ENCODE data around the gene HM13.
"Not testable (repeated sequence)": the region's sequence is repeated elsewhere in the genome, so short reads cannot be mapped to it uniquely, and the experiment has no call there.

HM13 gene, protein sequence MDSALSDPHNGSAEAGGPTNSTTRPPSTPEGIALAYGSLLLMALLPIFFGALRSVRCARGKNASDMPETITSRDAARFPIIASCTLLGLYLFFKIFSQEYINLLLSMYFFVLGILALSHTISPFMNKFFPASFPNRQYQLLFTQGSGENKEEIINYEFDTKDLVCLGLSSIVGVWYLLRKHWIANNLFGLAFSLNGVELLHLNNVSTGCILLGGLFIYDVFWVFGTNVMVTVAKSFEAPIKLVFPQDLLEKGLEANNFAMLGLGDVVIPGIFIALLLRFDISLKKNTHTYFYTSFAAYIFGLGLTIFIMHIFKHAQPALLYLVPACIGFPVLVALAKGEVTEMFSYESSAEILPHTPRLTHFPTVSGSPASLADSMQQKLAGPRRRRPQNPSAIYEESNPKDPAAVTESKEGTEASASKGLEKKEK
- 75.9 to 85.7 (median 77.1) reads per million in 3 donors for total RNA-seq

DNA sequence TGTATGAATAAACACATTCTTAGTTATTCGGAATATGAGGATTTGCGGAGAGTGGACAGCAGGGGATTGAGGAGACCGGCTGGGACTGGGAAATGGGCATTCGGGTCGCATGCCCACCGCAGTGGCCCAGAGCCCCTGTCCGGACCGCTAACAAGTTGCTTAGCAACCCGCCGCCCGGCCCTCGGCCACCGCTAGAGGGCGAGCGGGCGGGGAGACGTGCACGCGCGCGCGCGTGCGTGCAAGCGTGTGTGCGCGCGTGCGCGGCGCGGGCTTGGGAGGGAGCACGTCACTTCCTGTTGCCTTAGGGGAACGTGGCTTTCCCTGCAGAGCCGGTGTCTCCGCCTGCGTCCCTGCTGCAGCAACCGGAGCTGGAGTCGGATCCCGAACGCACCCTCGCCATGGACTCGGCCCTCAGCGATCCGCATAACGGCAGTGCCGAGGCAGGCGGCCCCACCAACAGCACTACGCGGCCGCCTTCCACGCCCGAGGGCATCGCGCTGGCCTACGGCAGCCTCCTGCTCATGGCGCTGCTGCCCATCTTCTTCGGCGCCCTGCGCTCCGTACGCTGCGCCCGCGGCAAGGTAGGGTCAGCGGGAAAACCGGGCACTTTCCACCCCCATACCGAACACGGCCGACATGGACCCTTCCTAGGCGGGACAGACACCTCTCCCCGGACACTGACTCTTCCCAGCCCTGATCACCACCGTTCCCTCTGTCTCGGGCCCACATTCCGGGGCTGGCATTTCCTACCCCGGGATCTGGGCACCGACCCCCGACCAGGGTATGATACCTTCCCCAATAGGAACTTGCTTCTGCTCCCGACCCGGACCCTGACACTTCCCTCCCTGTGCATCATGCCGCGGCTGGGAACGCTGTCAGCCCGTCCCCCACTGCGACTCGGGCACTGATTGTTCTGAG is at the start of gene HM13:
Gene HM13 (plus strand): TSS at position 289 of the 918 bp plus-strand sequence. CDS start 110 bp downstream, at position 399.
- H3K36me3 ChIP-seq (ENCODE audit: control insufficient read depth, insufficient read depth, low read length) = peaks cover 3% of the 10 kb centered on the region
- peak; percentile 77 to 86 (median 80) for DNase-seq
- H3K4me3 ChIP-seq (ENCODE audit: insufficient read depth, low read depth, low read length, poor library complexity, severe bottlenecking) = peak within 1 kb of the TSS; percentile 91
- H3K27ac ChIP-seq (ENCODE audit: insufficient read depth, low read length, poor library complexity, severe bottlenecking) = peak within 1 kb of the TSS; percentile 80
- no peaks in the 10 kb centered on the region for H3K27me3 ChIP-seq (replicated peaks; ENCODE audit: control insufficient read depth, insufficient read depth, low read length, poor library complexity, severe bottlenecking)
- H3K4me1 ChIP-seq (ENCODE audit: control insufficient read depth, insufficient read depth, low read length, poor library complexity, severe bottlenecking) = peaks cover 26% of the 10 kb centered on the region
- H3K9me3 ChIP-seq (ENCODE audit: control insufficient read depth, low read length) = no peaks in the 10 kb centered on the region

DNA sequence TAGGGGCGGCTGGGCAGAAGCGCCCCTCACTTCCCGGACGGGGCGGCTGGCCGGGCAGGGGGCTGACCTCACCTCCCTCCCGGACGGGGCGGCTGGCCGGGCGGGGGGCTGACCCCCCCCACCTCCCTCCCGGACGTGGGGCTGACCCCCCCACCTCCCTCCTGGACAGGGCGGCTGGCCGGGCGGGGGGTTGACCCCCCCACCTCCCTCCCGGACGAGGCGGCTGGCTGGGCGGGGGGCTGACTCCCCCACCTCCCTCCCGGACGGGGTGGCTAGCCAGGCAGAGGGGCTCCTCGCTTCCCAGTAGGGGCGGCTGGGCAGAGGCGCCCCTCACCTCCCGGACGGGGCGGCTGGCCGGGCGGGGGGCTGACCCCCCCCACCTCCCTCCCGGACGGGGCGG is 43.3 kb upstream of the HM13 start:
- not testable (repeated sequence) for H3K27me3 ChIP-seq (replicated peaks; ENCODE audit: control insufficient read depth, insufficient read depth, low read length, poor library complexity, severe bottlenecking); H3K36me3 ChIP-seq (ENCODE audit: control insufficient read depth, insufficient read depth, low read length); H3K9me3 ChIP-seq (ENCODE audit: control insufficient read depth, low read length); H3K4me3 ChIP-seq (ENCODE audit: insufficient read depth, low read depth, low read length, poor library complexity, severe bottlenecking); H3K27ac ChIP-seq (ENCODE audit: insufficient read depth, low read length, poor library complexity, severe bottlenecking); DNase-seq; H3K4me1 ChIP-seq (ENCODE audit: control insufficient read depth, insufficient read depth, low read length, poor library complexity, severe bottlenecking)

DNA sequence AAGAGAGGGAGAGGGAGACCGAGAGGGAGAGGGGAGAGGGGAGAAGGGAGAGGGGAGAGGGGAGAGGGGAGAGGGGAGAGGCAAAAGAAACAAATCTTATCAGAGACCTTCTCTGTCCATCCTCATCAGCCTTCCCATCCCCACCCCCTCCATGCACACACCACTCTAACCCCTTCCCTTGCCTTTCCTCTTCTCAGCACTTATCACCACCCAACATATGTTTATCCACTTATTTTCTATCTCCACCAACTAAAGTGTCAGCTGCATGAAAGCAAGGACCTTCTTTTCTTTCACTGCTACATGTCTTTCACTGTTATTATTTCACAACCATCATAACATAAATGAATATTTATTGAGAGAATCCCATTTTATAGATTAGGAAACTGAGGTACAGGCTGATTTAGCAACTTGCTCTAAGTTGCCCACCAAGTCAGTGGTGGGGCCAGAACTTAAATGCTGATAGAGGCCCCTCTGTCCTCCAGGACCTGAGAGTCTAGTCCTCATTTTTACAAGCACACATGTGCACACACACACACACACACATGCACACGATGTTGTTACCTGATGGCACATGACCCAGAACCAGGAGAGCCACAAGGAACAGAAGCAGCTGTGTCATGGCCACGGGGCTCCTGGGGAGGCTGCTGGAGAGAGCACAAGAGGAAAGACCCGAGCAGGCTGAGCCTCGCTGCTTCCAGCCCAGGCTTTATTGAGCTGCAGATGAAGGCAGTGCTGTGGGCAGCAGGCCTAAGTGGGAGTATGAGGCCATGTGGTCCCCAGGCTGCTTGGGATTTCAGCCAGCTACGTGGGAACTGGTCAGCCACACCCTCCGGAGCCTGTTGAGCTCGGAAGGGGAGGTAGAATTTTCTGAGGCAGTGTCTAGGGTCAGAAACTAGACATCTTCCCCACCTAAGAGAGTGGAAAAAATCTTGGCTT is 41.6 kb upstream of the HM13 start:
- peaks cover 6% of the 10 kb centered on the region for H3K27me3 ChIP-seq (replicated peaks; ENCODE audit: control insufficient read depth, insufficient read depth, low read length, poor library complexity, severe bottlenecking)
- no peak for DNase-seq

DNA sequence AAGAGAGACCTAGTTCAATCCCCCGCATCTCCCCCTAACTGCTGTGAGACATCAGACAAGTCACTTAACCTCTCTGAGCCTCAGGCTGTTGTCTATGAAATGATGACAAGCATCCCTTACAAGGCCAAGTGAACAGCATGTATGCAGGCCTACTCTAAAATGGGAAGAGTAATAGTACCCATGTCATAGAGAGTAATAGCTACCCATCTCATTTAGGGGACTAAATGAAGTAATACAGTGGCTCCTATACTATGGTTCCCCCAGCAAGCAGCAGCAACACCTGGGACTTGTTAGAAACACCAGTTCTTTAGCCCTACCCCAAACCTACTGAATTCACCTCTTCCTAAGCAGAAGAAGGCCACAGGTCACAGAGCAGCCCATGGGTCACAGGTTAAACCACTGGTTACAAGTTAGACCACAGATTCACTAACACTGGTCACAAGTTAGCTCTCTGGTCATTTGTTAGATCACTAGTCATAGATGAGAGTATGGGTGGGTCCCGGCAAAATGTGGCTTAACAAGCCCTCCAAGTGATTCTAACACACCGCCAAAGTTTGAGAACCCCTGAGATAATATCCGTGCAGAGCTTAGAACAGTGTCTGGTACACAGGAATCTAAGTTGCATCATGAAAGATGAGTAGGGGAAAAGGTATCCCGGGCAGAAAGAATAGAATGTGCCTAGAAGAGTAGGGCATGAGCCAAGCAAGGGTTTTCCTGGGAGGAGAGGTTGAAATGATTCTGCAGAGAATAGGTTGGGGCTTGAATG is 40.7 kb upstream of the HM13 start:
- Histone ChIP-seq H3K4me1 (ENCODE audit: control insufficient read depth, insufficient read depth, low read length, poor library complexity, severe bottlenecking) (peaks cover 3% of the 10 kb centered on the region), H3K36me3 (ENCODE audit: control insufficient read depth, insufficient read depth, low read length) (no peaks in the 10 kb centered on the region), H3K4me3 (ENCODE audit: insufficient read depth, low read depth, low read length, poor library complexity, severe bottlenecking) (no peak overlapping the region), H3K27ac (ENCODE audit: insufficient read depth, low read length, poor library complexity, severe bottlenecking) (no peak overlapping the region), H3K27me3 (replicated peaks; ENCODE audit: control insufficient read depth, insufficient read depth, low read length, poor library complexity, severe bottlenecking) (peaks cover 6% of the 10 kb centered on the region), H3K9me3 (ENCODE audit: control insufficient read depth, low read length) (no peaks in the 10 kb centered on the region)
- DNase-seq = no peak

More for the DNA sequence above, 41.6 kb upstream of the HM13 start:
- H3K27ac ChIP-seq (ENCODE audit: insufficient read depth, low read length, poor library complexity, severe bottlenecking) = no peak overlapping the region
- no peak overlapping the region for H3K4me3 ChIP-seq (ENCODE audit: insufficient read depth, low read depth, low read length, poor library complexity, severe bottlenecking)
- H3K9me3 ChIP-seq (ENCODE audit: control insufficient read depth, low read length) = no peaks in the 10 kb centered on the region
- H3K4me1 ChIP-seq (ENCODE audit: control insufficient read depth, insufficient read depth, low read length, poor library complexity, severe bottlenecking) = peaks cover 3% of the 10 kb centered on the region
- no peaks in the 10 kb centered on the region for H3K36me3 ChIP-seq (ENCODE audit: control insufficient read depth, insufficient read depth, low read length)

DNA sequence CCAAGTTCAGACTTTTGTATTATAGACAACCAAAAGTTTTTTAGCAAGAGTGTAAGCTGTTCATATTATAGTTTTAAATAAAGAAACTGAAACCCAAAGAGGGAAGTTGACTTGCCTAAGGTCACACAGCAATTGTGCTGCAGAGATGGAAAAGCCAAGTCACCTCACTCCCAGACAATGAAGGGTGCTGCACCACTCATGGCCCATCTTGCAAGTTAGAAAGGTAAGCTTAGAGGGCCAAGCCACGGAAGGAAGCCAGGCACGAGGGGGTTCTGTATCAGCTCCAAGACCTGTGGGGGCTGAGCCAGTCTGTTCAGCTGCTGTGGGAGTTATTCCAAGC is 40.2 kb upstream of the HM13 start:
- Histone ChIP-seq H3K9me3 (ENCODE audit: control insufficient read depth, low read length) (no peaks in the 10 kb centered on the region), H3K4me1 (ENCODE audit: control insufficient read depth, insufficient read depth, low read length, poor library complexity, severe bottlenecking) (peaks cover 3% of the 10 kb centered on the region), H3K36me3 (ENCODE audit: control insufficient read depth, insufficient read depth, low read length) (no peaks in the 10 kb centered on the region), H3K27ac (ENCODE audit: insufficient read depth, low read length, poor library complexity, severe bottlenecking) (no peak overlapping the region), H3K4me3 (ENCODE audit: insufficient read depth, low read depth, low read length, poor library complexity, severe bottlenecking) (no peak overlapping the region), H3K27me3 (replicated peaks; ENCODE audit: control insufficient read depth, insufficient read depth, low read length, poor library complexity, severe bottlenecking) (peaks cover 6% of the 10 kb centered on the region)
- DNase-seq = no peak

DNA sequence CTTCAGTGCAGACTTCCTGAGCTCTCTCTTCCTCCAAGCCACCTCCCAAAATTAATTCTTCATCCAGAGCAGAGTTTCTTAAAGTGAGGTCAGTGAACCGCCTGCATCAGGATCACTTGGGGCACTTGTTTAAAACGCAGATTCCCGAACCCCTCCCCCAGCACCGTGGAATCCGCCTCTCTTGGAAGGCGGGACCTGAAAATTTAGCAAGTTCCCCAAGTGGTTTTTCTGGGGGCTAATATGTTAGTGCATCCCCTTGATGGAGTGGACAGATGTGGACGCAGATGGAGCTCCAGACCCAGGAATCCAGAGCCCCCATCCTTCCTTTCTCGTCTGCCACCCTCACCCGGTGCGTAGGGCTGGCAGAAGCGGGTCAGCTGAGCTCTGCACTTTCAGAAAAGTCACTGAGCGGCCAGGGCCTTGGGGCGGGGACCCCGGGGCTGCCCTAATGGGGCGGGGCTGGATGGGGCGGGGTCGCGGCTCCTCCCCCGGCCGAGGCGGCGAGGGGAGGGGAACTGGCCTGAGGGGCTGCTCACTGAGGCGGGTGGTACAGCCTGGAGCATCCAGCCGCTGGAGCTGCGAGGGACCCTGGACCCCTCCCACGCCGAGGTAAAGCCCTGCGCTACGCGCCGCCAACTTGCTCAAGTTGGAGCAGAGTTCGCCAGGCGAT is 39.3 kb upstream of the HM13 start, which contains the start of the genes DEFB124 and REM1:
Gene DEFB124 (minus strand): TSS at position 370 of the 670 bp plus-strand sequence. CDS start 2,114 bp downstream, outside the sequence.
Gene REM1 (plus strand): TSS at position 531 of the 670 bp plus-strand sequence. CDS start 1,158 bp downstream, outside the sequence.
- Histone ChIP-seq H3K27ac (ENCODE audit: insufficient read depth, low read length, poor library complexity, severe bottlenecking) (no peak within 1 kb of the TSS), H3K4me3 (ENCODE audit: insufficient read depth, low read depth, low read length, poor library complexity, severe bottlenecking) (no peak within 1 kb of the TSS), H3K36me3 (ENCODE audit: control insufficient read depth, insufficient read depth, low read length) (no peaks in the 10 kb centered on the region), H3K4me1 (ENCODE audit: control insufficient read depth, insufficient read depth, low read length, poor library complexity, severe bottlenecking) (peaks cover 3% of the 10 kb centered on the region), H3K9me3 (ENCODE audit: control insufficient read depth, low read length) (no peaks in the 10 kb centered on the region), H3K27me3 (replicated peaks; ENCODE audit: control insufficient read depth, insufficient read depth, low read length, poor library complexity, severe bottlenecking) (peaks cover 6% of the 10 kb centered on the region)
- no peak for DNase-seq

DNA sequence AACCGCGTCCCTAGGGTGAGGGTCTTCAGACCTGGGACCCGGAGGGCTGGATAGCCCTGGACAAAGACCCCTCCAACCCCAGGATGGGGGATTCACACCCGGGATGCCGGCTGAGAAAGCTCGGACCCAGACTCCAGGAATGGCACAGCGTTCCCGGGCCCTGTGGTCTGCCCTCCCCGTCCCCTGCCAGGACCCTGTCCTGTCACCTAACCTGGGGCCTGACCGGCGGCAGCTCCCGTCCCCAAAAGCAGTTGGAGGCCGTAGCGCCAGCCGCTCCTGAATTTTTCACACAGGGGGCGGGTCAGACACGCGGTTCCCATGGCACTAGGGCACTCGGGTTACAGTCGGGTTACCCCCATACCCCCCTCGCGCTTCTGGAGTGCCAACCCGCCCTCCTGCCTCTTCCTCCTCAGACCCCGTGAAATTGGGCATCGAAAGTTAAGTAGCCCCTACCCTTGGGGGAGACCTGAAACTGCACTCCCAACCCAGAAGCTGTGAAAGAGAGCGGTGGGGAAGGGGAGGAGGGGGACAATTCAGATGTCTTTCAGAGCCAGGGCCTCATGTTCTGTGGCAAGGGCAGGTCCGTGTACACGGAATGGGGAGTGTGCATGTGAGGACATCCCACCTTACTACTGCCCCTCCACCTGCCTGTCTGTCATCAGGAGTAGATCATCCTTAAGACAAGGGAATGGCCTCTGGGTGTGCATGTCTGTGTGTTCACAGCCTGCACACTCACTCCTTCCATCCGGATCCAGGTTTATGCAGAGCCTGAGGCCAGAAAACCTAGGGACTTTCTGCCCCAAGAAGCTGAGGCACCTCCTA is 38.6 kb upstream of the HM13 start:
- Histone ChIP-seq H3K9me3 (ENCODE audit: control insufficient read depth, low read length) (no peaks in the 10 kb centered on the region), H3K27ac (ENCODE audit: insufficient read depth, low read length, poor library complexity, severe bottlenecking) (no peak overlapping the region), H3K36me3 (ENCODE audit: control insufficient read depth, insufficient read depth, low read length) (no peaks in the 10 kb centered on the region), H3K27me3 (replicated peaks; ENCODE audit: control insufficient read depth, insufficient read depth, low read length, poor library complexity, severe bottlenecking) (peaks cover 6% of the 10 kb centered on the region), H3K4me3 (ENCODE audit: insufficient read depth, low read depth, low read length, poor library complexity, severe bottlenecking) (no peak overlapping the region), H3K4me1 (ENCODE audit: control insufficient read depth, insufficient read depth, low read length, poor library complexity, severe bottlenecking) (peaks cover 3% of the 10 kb centered on the region)
- no peak for DNase-seq

DNA sequence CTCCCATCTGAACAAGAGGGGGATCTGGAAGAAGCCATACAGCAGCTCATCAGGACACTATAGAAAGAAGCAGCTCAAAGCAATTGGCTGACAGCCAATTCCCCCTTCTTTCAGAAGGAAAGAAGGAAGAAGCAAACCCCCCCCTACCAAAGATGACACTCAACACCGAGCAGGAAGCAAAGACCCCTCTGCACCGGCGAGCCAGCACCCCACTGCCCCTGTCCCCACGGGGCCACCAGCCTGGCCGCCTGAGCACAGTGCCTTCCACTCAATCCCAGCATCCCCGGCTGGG is 38.0 kb upstream of the HM13 start:
- no peak for DNase-seq
- peaks cover 6% of the 10 kb centered on the region for H3K27me3 ChIP-seq (replicated peaks; ENCODE audit: control insufficient read depth, insufficient read depth, low read length, poor library complexity, severe bottlenecking)
- H3K9me3 ChIP-seq (ENCODE audit: control insufficient read depth, low read length) = no peaks in the 10 kb centered on the region
- H3K4me1 ChIP-seq (ENCODE audit: control insufficient read depth, insufficient read depth, low read length, poor library complexity, severe bottlenecking) = peaks cover 3% of the 10 kb centered on the region
- no peak overlapping the region for H3K4me3 ChIP-seq (ENCODE audit: insufficient read depth, low read depth, low read length, poor library complexity, severe bottlenecking)
- H3K36me3 ChIP-seq (ENCODE audit: control insufficient read depth, insufficient read depth, low read length) = no peaks in the 10 kb centered on the region
- H3K27ac ChIP-seq (ENCODE audit: insufficient read depth, low read length, poor library complexity, severe bottlenecking) = no peak overlapping the region
